NB4 (cell line): ENCODE measurements around the gene MPC1L.

ENCODE experiments used
- DNase-seq: peaks from one replicate; pipeline ENCODE4 v3.0.0; 2010; ENCODE audit warnings: low read depth
- H3K4me3 ChIP-seq: one replicate; pipeline ENCODE4 v1.5.1; 2011; ENCODE audit warnings: mild to moderate bottlenecking, low read depth, low read length, moderate library complexity
- MYC ChIP-seq: IDR thresholded peaks from 2 replicates; pipeline ENCODE4 v1.6.1; 2011; ENCODE audit warnings: low read depth, low read length
- POLR2A ChIP-seq: IDR thresholded peaks from 2 replicates; pipeline ENCODE4 v1.6.1; 2011; ENCODE audit warnings: mild to moderate bottlenecking; ENCODE audit not compliant: insufficient read length; ENCODE audit errors: extremely low read depth
- TF ChIP-seq, protein P1 (sequence below): IDR thresholded peaks from 2 replicates; pipeline ENCODE4 v1.6.1; 2011; ENCODE audit warnings: low read depth, low read length
- TF ChIP-seq, protein P2 (sequence below): IDR thresholded peaks from one replicate; pipeline ENCODE4 v1.5.1; 2012; ENCODE audit warnings: low read depth, low read length

The MPC1L gene

DNA sequence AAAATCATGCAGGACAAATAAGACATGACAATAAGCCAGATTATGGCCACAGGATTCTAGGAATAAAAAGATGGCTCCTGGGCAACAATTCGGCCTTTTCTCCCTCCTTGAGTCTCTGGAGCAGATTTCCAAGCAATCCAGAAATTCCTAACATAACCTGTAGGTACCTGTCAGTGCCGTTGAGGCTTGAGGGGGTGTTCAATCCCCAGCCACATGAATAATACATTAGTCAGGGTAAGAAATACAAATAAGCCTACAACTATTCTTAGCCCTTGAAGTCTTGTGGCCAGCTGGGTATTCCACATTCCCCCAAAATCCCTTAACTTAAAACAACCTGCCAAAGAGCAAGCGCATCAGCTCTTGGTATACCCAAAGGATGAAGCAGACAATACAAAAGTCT, 14.5 kb downstream of the MPC1L start:
- no peak overlapping the region for H3K4me3 ChIP-seq
- TF ChIP-seq MYC: no peak
- TF ChIP-seq, protein P1, sequence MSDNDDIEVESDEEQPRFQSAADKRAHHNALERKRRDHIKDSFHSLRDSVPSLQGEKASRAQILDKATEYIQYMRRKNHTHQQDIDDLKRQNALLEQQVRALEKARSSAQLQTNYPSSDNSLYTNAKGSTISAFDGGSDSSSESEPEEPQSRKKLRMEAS: no peak
- TF ChIP-seq, protein P2, sequence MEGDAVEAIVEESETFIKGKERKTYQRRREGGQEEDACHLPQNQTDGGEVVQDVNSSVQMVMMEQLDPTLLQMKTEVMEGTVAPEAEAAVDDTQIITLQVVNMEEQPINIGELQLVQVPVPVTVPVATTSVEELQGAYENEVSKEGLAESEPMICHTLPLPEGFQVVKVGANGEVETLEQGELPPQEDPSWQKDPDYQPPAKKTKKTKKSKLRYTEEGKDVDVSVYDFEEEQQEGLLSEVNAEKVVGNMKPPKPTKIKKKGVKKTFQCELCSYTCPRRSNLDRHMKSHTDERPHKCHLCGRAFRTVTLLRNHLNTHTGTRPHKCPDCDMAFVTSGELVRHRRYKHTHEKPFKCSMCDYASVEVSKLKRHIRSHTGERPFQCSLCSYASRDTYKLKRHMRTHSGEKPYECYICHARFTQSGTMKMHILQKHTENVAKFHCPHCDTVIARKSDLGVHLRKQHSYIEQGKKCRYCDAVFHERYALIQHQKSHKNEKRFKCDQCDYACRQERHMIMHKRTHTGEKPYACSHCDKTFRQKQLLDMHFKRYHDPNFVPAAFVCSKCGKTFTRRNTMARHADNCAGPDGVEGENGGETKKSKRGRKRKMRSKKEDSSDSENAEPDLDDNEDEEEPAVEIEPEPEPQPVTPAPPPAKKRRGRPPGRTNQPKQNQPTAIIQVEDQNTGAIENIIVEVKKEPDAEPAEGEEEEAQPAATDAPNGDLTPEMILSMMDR: no peak

DNA sequence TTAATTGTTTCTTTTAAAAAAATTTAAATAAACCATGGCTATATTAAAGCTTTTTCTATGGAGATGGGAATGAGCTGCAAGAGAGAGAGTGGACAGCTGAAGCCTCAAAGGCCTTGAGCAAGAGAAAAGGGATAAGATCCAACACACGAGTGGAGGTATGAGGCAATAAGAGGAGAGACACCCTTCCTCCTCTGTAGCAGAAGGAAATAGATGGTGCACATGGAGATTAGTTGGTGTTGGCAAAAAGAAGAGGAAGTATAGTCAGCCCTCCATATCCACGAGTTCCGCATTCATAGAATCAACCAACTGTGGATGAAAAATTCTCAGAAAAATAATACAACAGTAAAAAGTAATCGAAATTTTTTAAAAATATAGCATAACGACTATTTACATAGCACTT, 20.9 kb downstream of the MPC1L start:
- peak overlapping the region; percentile 65 for H3K4me3 ChIP-seq
- TF ChIP-seq, protein P1: peak; percentile 83
- TF ChIP-seq, protein P2: no peak
- TF ChIP-seq MYC (peak; percentile 87), POLR2A (no peak)
- peak; percentile 84 for DNase-seq

More for the DNA sequence above, 14.5 kb downstream of the MPC1L start:
- DNase-seq: no peak

DNA sequence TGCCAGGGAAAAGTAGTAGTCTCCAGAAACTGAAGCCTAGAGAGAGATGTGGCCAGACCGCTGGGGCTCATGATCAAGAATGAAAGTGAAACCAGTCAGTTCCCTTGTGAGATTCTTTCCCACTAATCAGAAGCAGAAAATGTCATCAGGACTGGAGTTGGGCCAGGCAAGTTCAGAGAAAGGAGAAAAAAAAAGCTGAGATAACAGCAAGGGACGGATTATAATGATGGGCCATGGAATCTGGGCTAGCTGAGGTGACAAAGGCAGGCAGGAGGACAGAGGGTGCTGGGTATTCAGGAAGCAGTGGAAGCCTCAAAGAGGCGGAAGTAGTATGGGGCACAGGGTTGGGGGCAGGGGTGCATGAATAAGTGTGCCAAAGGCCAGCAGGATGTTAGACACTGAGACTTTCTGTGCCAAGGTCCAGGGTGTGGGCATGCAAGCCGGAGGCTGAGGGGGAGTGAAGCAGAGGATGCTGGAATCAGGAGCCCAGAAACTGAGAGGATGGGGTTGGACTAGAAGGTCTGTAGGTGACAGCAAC, 21.7 kb downstream of the MPC1L start:
- TF ChIP-seq POLR2A: no peak
- TF ChIP-seq MYC: peak; percentile 34
- TF ChIP-seq, protein P1: 0 out of 2 replicates have a peak, but pooled peaks have one; percentile 45
- peak overlapping the region; percentile 65 for H3K4me3 ChIP-seq
- DNase-seq: peak; percentile 74

DNA sequence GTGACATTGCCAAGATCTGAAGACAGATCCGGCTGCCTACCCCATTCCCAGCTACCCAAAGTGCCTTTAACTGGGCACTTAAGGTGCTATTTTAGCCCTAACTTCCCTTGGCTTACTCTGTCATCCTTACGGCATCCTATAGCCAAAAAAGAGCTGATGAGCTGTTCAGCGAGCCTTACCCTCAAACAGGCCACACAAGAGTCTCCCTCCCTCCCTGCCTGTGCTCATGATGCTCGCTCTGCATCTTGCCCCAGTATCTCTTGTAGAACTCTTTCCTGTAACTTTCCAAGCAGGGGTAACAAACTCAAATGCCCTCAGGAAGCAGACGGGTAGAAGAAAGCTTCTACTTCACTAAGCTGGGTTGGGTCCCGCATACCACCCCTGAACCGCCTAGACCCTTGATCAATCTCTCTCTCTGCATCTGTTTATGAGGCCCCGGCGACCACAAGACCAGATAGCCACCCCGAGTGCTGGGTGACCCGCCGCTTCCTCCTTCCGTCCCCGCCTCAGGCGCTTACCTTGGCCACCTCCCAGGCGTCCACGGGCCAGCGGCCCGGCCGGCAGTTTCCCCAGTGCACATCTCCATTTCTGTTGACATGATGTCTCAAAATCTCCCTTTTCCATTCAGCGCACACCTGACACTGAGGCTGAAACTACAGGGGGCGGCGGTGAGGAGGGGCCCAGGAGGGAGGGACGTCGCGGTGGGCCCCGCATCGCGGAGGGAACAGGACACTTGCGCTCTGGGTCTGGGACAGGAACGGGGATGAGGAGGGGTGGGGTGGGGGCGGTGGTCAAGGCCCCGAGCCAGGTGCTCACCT, 23.5 kb downstream of the MPC1L start:
- peak; percentile 62 for DNase-seq
- TF ChIP-seq, protein P1: no peak
- TF ChIP-seq, protein P2: no peak
- TF ChIP-seq POLR2A (no peak), MYC (no peak)
- peak overlapping the region; percentile 90 for H3K4me3 ChIP-seq

DNA sequence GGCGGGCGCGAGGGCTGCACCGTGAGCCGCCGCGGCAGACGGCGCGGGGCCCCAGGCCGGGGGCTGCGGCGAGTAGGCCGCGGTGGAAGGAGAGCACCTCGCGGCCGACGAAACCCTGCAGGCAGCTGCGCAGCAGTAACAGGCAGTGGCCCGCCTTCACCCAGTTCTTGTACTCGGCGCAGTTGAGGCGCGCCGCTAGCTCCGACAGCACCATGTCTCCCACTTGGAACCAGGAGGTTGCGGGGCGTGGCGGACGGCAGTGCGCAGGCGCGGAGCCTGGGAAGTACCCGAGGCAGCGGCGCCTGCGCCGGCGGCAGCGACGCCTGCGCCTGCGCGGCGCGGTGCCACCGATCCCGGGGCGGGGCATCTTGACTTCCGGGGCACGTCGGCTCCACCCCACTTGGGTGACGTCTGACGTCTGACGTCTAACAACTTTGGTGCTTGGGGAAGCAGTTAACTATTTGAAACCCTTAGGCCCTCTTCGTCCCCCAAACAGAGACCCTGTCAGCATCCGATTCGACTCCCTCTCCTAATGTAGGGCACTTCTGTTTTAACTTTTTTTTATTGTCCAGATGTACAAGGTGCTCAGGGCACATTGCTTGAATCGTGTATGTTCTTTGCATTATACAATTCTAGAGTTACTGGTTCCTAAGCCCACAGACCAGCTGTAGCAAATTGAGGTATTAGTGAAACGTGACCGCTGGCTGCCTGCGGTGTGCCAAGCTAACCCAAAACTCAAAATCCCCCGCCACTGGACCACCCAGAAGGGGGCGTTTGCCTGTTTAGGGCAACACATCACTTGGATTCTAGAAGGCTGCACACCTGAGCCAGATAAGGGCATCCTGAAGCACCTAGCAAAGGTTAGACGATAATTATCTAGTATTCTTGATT, 24.3 kb downstream of the MPC1L start, which contains the start of gene CXorf38:
TSS of gene CXorf38 (minus strand) at position 255 of the 891 bp plus-strand sequence. CDS start at position 214, 41 bp downstream.
- H3K4me3 ChIP-seq: peak within 1 kb of the TSS; percentile 90
- peak; percentile 87 for DNase-seq
- TF ChIP-seq MYC (no peak), POLR2A (peak; percentile 49)
- TF ChIP-seq, protein P2: no peak
- TF ChIP-seq, protein P1: peak; percentile 25; the same call in 1 of the 2 replicates
